ENCODE results near the gene GJC2. TPM values are rescaled to one million over a fixed set of nuclear protein-coding genes. Genes with fewer than 3 reads are reported as not detected.

GJC2 gene
- total RNA-seq, 1 experiment from 2014 or later = 1.2 TPM

GRCh38 chr1:228156515-228156881, 6.8 kb downstream of the GJC2 start:
- Histone ChIP-seq H3F3A (ENCODE audit: low read length, unreplicated experiment) (no peaks in the 10 kb centered on the region), H3K79me2 (ENCODE audit: low read length) (no peaks in the 10 kb centered on the region), H3K27me3 (ENCODE audit: low read length) (no peaks in the 10 kb centered on the region), H3K4me3 (ENCODE audit: low read length) (no peak overlapping the region), H3K9me2 (replicated peaks; ENCODE audit: low read length) (no peaks in the 10 kb centered on the region), H3K9me3 (ENCODE audit: low read length) (no peaks in the 10 kb centered on the region), H3K4me2 (ENCODE audit: low read length) (no peak overlapping the region), H3K4me1 (ENCODE audit: insufficient read depth, low read length) (no peaks in the 10 kb centered on the region), H3K36me3 (ENCODE audit: low read depth, low read length) (no peaks in the 10 kb centered on the region), H3K27ac (ENCODE audit: low read length) (no peak overlapping the region), H4K20me1 (ENCODE audit: low read length) (no peaks in the 10 kb centered on the region), H3K9ac (ENCODE audit: low read length) (no peak overlapping the region), H2AFZ (ENCODE audit: low read length) (no peak overlapping the region)
- ChIA-PET POLR2A (ENCODE audit: unreplicated experiment) (no interaction called here), CTCF (no interaction called here)
- DNase-seq = no peak
- BruUV-seq (replicated peaks) = no TSS peak
- intact Hi-C loops (cut with micrococcal nuclease) = no loop called here
- TF ChIP-seq EZH2 (IDR thresholded peaks at IDR 0.05; ENCODE audit: low read length, unreplicated experiment) = no peak
- no peak for TF ChIP-seq EZH2phosphoT487 (IDR thresholded peaks at IDR 0.05; ENCODE audit: borderline replicate concordance, low read length)
- TF ChIP-seq, protein P1, sequence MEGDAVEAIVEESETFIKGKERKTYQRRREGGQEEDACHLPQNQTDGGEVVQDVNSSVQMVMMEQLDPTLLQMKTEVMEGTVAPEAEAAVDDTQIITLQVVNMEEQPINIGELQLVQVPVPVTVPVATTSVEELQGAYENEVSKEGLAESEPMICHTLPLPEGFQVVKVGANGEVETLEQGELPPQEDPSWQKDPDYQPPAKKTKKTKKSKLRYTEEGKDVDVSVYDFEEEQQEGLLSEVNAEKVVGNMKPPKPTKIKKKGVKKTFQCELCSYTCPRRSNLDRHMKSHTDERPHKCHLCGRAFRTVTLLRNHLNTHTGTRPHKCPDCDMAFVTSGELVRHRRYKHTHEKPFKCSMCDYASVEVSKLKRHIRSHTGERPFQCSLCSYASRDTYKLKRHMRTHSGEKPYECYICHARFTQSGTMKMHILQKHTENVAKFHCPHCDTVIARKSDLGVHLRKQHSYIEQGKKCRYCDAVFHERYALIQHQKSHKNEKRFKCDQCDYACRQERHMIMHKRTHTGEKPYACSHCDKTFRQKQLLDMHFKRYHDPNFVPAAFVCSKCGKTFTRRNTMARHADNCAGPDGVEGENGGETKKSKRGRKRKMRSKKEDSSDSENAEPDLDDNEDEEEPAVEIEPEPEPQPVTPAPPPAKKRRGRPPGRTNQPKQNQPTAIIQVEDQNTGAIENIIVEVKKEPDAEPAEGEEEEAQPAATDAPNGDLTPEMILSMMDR (conservative IDR thresholded peaks at IDR 0.05; ENCODE audit: low read depth, low read length) = no peak
- no peak for ATAC-seq

DNA sequence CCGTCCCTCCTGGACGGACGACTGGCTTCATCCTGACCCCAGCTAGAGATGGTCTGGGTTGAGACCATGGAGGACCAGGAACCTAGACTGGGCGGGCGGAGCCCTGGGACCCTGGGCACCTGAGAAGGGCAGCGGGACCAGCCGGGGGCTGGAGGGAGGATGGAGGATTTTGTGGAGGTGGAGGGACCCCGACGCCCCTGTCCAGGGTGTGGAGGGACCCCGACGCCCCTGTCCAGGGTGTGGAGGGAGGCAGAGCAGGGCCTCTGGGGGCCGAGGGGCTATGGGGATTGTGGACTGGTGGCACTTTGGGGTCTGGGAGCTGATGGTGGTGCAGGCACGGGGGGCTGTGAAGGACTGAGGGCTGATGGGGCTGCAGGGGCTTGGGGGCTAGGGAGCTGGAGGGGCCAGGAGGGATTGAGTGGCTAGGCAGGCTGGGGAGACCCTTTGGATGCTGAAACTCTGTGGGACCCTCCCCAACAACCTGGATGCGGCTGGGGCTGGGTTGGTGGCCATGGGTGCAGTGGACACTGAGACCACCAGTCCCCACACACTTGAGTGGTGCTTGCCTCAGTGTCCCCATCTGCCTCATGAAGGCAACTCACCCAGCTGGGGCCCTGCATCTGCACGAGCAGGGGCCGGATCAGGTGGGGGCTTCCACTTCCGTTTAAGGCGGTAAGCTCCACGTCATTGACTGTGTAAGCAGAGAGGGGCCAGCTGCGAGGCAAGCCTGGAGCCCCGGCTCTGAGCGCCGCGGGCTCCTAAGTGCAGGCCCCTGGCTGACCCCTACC, 7.4 kb downstream of the GJC2 start:
- POLR2A ChIA-PET (ENCODE audit: unreplicated experiment) = no interaction called here
- H3K27ac ChIP-seq (ENCODE audit: low read length) = no peak overlapping the region
- no peaks in the 10 kb centered on the region for H3K9me2 ChIP-seq (replicated peaks; ENCODE audit: low read length)
- TF ChIP-seq, protein P1 (conservative IDR thresholded peaks at IDR 0.05; ENCODE audit: low read depth, low read length) = no peak
- TF ChIP-seq EZH2phosphoT487 (IDR thresholded peaks at IDR 0.05; ENCODE audit: borderline replicate concordance, low read length) = no peak
- TF ChIP-seq EZH2 (IDR thresholded peaks at IDR 0.05; ENCODE audit: low read length, unreplicated experiment) = no peak
- no peak for DNase-seq
- no peaks in the 10 kb centered on the region for H3K79me2 ChIP-seq (ENCODE audit: low read length)
- no peak overlapping the region for H3K4me3 ChIP-seq (ENCODE audit: low read length)
- no peak for ATAC-seq
- H3F3A ChIP-seq (ENCODE audit: low read length, unreplicated experiment) = no peaks in the 10 kb centered on the region
- intact Hi-C loops (cut with micrococcal nuclease) = no loop called here
- H3K9ac ChIP-seq (ENCODE audit: low read length) = no peak overlapping the region
- CTCF ChIA-PET = no interaction called here
- H2AFZ ChIP-seq (ENCODE audit: low read length) = no peak overlapping the region
- no peaks in the 10 kb centered on the region for H4K20me1 ChIP-seq (ENCODE audit: low read length)
- no peaks in the 10 kb centered on the region for H3K36me3 ChIP-seq (ENCODE audit: low read depth, low read length)
- BruUV-seq (replicated peaks) = no TSS peak
- H3K4me2 ChIP-seq (ENCODE audit: low read length) = no peak overlapping the region
- H3K4me1 ChIP-seq (ENCODE audit: insufficient read depth, low read length) = no peaks in the 10 kb centered on the region
- no peaks in the 10 kb centered on the region for H3K9me3 ChIP-seq (ENCODE audit: low read length)
- no peaks in the 10 kb centered on the region for H3K27me3 ChIP-seq (ENCODE audit: low read length)

DNA sequence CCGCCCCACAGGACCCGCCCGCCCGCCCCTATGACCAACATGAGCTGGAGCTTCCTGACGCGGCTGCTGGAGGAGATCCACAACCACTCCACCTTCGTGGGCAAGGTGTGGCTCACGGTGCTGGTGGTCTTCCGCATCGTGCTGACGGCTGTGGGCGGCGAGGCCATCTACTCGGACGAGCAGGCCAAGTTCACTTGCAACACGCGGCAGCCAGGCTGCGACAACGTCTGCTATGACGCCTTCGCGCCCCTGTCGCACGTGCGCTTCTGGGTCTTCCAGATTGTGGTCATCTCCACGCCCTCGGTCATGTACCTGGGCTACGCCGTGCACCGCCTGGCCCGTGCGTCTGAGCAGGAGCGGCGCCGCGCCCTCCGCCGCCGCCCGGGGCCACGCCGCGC, 8.0 kb downstream of the GJC2 start:
- H3K9ac ChIP-seq (ENCODE audit: low read length) = no peak overlapping the region
- TF ChIP-seq EZH2phosphoT487 (IDR thresholded peaks at IDR 0.05; ENCODE audit: borderline replicate concordance, low read length) (no peak), EZH2 (IDR thresholded peaks at IDR 0.05; ENCODE audit: low read length, unreplicated experiment) (no peak)
- TF ChIP-seq, protein P1 (conservative IDR thresholded peaks at IDR 0.05; ENCODE audit: low read depth, low read length) = no peak
- intact Hi-C loops (cut with micrococcal nuclease) = no loop called here
- no peaks in the 10 kb centered on the region for H3K9me3 ChIP-seq (ENCODE audit: low read length)
- ChIA-PET POLR2A (ENCODE audit: unreplicated experiment) (no interaction called here), CTCF (no interaction called here)
- no peaks in the 10 kb centered on the region for H3K4me1 ChIP-seq (ENCODE audit: insufficient read depth, low read length)
- H3K4me3 ChIP-seq (ENCODE audit: low read length) = no peak overlapping the region
- BruUV-seq (replicated peaks) = no TSS peak
- H4K20me1 ChIP-seq (ENCODE audit: low read length) = no peaks in the 10 kb centered on the region
- no peaks in the 10 kb centered on the region for H3K9me2 ChIP-seq (replicated peaks; ENCODE audit: low read length)
- H3K36me3 ChIP-seq (ENCODE audit: low read depth, low read length) = no peaks in the 10 kb centered on the region
- H2AFZ ChIP-seq (ENCODE audit: low read length) = no peak overlapping the region
- ATAC-seq = no peak
- H3K27me3 ChIP-seq (ENCODE audit: low read length) = no peaks in the 10 kb centered on the region
- H3K4me2 ChIP-seq (ENCODE audit: low read length) = no peak overlapping the region
- H3F3A ChIP-seq (ENCODE audit: low read length, unreplicated experiment) = no peaks in the 10 kb centered on the region
- H3K27ac ChIP-seq (ENCODE audit: low read length) = no peak overlapping the region
- no peak for DNase-seq
- H3K79me2 ChIP-seq (ENCODE audit: low read length) = no peaks in the 10 kb centered on the region
